GM12878 (cell line): ENCODE data around the gene LSM6.

Experiments
- ASH2L ChIP-seq: fragments of 300-600, 200-600 bp; sonication (generic); IDR thresholded peaks from 2 replicates; pipeline ENCODE4 v1.6.1; 2017; ENCODE audit warnings: low read depth, mild to moderate bottlenecking, borderline replicate concordance
- CEBPB ChIP-seq, 2 experiments: fragments of 150-350 bp in 1 of 2; IDR thresholded peaks; 2 replicates each; pipeline ENCODE4 v1.6.1; 2012 to 2014; ENCODE audit warnings: low read depth in 2 of 2, low read length in 2 of 2, borderline replicate concordance in 1 of 2, inconsistent platforms in 1 of 2
- CTCF ChIP-seq, 3 experiments: IDR thresholded peaks in 2 of 3; conservative IDR thresholded peaks in 1 of 3; 2 replicates each; pipeline ENCODE4 v1.5.1; 2011; ENCODE audit warnings: low read depth in 3 of 3, low read length in 3 of 3, mild to moderate bottlenecking in 3 of 3, control low read depth in 2 of 3, moderate library complexity in 2 of 3, inconsistent platforms in 1 of 3, mixed read lengths in 1 of 3; ENCODE audit not compliant: control insufficient read depth in 2 of 3, insufficient read depth in 1 of 3; ENCODE audit errors: extremely low read depth in 1 of 3
- EP300 ChIP-seq, 2 experiments: fragments of 150-350 bp in 1 of 2; IDR thresholded peaks; 2 replicates each; pipeline ENCODE4 v1.6.1; 2011 to 2012; ENCODE audit warnings: low read depth in 2 of 2, low read length in 2 of 2, borderline replicate concordance in 1 of 2, improper control_type of control experiment in 1 of 2, inconsistent platforms in 1 of 2; ENCODE audit not compliant: control insufficient read depth in 1 of 2
- FOS ChIP-seq: IDR thresholded peaks from 3 replicates; pipeline ENCODE4 v1.6.1; 2011; ENCODE audit warnings: borderline replicate concordance; ENCODE audit not compliant: insufficient read length; ENCODE audit errors: extremely low read depth
- HDAC6 ChIP-seq: fragments of 200-600 bp; sonication (generic); IDR thresholded peaks from one replicate; pipeline ENCODE4 v1.8.0; 2017; ENCODE audit warnings: antibody characterized with exemption; ENCODE audit not compliant: unreplicated experiment
- HDGF ChIP-seq: fragments of 450-650 bp; IDR thresholded peaks from 2 replicates; pipeline ENCODE4 v1.6.1; 2016; ENCODE audit warnings: antibody characterized with exemption
- JUNB ChIP-seq: IDR thresholded peaks from 2 replicates; pipeline ENCODE4 v1.6.1; 2016; ENCODE audit warnings: antibody characterized with exemption, mild to moderate bottlenecking
- NR2C2 ChIP-seq: IDR thresholded peaks from 2 replicates; pipeline ENCODE4 v1.6.1; 2011; ENCODE audit warnings: borderline replicate concordance, low read depth; ENCODE audit not compliant: control insufficient read depth, insufficient read length
- POLR2A ChIP-seq: IDR thresholded peaks from 2 replicates; pipeline ENCODE4 v1.6.1; 2011; ENCODE audit warnings: low read depth, mild to moderate bottlenecking, low read length
- RFX5 ChIP-seq: IDR thresholded peaks from 2 replicates; pipeline ENCODE4 v1.6.1; 2011; ENCODE audit warnings: low read depth, low read length, improper control_type of control experiment
- TCF12 ChIP-seq: IDR thresholded peaks from 2 replicates; pipeline ENCODE4 v1.6.1; 2011; ENCODE audit warnings: low read depth, mild to moderate bottlenecking, low read length
- TF ChIP-seq, protein P1 (sequence below): fragments of 150-350 bp; IDR thresholded peaks from 2 replicates; pipeline ENCODE4 v1.6.1; 2016; ENCODE audit warnings: low read depth, low read length
- TF ChIP-seq, protein P2 (sequence below): IDR thresholded peaks from 2 replicates; pipeline ENCODE4 v1.6.1; 2011; ENCODE audit warnings: low read depth, mild to moderate bottlenecking, low read length, moderate library complexity, borderline replicate concordance; ENCODE audit errors: extremely low read depth

- no peak for TF ChIP-seq CTCF (IDR thresholded peaks at IDR 0.05 in 2 of 3, conservative IDR thresholded peaks at IDR 0.05 in 1 of 3; ENCODE audit: control insufficient read depth in 2 of 3, extremely low read depth in 1 of 3, insufficient read depth in 1 of 3, low read depth in 3 of 3, low read length in 3 of 3)
- no peak for TF ChIP-seq JUNB
- no peak for TF ChIP-seq CEBPB (IDR thresholded peaks at IDR 0.05; ENCODE audit: borderline replicate concordance in 1 of 2, low read depth in 2 of 2, low read length in 2 of 2)
- TF ChIP-seq HDGF: no peak
- no peak for TF ChIP-seq NR2C2
- no peak for TF ChIP-seq EP300 (IDR thresholded peaks at IDR 0.05; ENCODE audit: borderline replicate concordance in 1 of 2, control insufficient read depth in 1 of 2, low read depth in 2 of 2, low read length in 2 of 2)
- TF ChIP-seq, protein P1, sequence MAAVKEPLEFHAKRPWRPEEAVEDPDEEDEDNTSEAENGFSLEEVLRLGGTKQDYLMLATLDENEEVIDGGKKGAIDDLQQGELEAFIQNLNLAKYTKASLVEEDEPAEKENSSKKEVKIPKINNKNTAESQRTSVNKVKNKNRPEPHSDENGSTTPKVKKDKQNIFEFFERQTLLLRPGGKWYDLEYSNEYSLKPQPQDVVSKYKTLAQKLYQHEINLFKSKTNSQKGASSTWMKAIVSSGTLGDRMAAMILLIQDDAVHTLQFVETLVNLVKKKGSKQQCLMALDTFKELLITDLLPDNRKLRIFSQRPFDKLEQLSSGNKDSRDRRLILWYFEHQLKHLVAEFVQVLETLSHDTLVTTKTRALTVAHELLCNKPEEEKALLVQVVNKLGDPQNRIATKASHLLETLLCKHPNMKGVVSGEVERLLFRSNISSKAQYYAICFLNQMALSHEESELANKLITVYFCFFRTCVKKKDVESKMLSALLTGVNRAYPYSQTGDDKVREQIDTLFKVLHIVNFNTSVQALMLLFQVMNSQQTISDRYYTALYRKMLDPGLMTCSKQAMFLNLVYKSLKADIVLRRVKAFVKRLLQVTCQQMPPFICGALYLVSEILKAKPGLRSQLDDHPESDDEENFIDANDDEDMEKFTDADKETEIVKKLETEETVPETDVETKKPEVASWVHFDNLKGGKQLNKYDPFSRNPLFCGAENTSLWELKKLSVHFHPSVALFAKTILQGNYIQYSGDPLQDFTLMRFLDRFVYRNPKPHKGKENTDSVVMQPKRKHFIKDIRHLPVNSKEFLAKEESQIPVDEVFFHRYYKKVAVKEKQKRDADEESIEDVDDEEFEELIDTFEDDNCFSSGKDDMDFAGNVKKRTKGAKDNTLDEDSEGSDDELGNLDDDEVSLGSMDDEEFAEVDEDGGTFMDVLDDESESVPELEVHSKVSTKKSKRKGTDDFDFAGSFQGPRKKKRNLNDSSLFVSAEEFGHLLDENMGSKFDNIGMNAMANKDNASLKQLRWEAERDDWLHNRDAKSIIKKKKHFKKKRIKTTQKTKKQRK: no peak
- TF ChIP-seq, protein P2, sequence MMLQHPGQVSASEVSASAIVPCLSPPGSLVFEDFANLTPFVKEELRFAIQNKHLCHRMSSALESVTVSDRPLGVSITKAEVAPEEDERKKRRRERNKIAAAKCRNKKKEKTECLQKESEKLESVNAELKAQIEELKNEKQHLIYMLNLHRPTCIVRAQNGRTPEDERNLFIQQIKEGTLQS: no peak
- TF ChIP-seq FOS: no peak
- no peak for TF ChIP-seq POLR2A
- no peak for TF ChIP-seq TCF12
- no peak for TF ChIP-seq RFX5
- no peak for TF ChIP-seq HDAC6
- TF ChIP-seq ASH2L: no peak
Observed at GRCh38 chr4:146238107-146238506, 62.6 kb downstream of the LSM6 start.
